Neural crest cell (in vitro differentiated cells): ENCODE measurements around the gene ADCY5. TPM values are rescaled to one million over a fixed set of nuclear protein-coding genes. Genes with fewer than 3 reads are reported as not detected.

Source experiments
- DNase-seq: peaks from one replicate; pipeline ENCODE4 v3.0.0; 2021; ENCODE audit warnings: low read depth, mixed read lengths, low spot score
- H3K27ac Mint-ChIP-seq: one replicate; pipeline ENCODE4 v1.8.0; 2021; ENCODE audit warnings: mild to moderate bottlenecking, mixed read lengths; ENCODE audit not compliant: unreplicated experiment
- H3K27me3 Mint-ChIP-seq: 2 replicates; pipeline ENCODE4 v1.8.0; 2021; ENCODE audit warnings: low read depth, mild to moderate bottlenecking, mixed read lengths
- H3K36me3 Mint-ChIP-seq: 2 replicates; pipeline ENCODE4 v1.8.0; 2021; ENCODE audit warnings: low read depth, mild to moderate bottlenecking, mixed read lengths
- H3K4me1 Mint-ChIP-seq: 2 replicates; pipeline ENCODE4 v1.8.0; 2021; ENCODE audit warnings: mixed read lengths
- H3K4me3 Mint-ChIP-seq: one replicate; pipeline ENCODE4 v1.8.0; 2021; ENCODE audit warnings: mild to moderate bottlenecking, mixed read lengths
- H3K9me3 Mint-ChIP-seq: 2 replicates; pipeline ENCODE4 v1.8.0; 2021; ENCODE audit warnings: mixed read lengths
- CTCF ChIP-seq: fragments of 200-600 bp; sonication (generic); conservative IDR thresholded peaks from 2 replicates; pipeline ENCODE4 v1.5.0; 2021; ENCODE audit warnings: antibody characterized with exemption, mild to moderate bottlenecking
- total RNA-seq: library from RNA; stranded (reverse); gene quantifications from 2 replicates; pipeline ENCODE4 v1.2.1, GENCODE V29; 2021

ADCY5 gene
- total RNA-seq, 1 donor from 2014 or later: 2.2 TPM

- no peaks in the 10 kb centered on the region for H3K36me3 Mint-ChIP-seq
- H3K27ac Mint-ChIP-seq: no peak overlapping the region
- TF ChIP-seq CTCF: no peak
- H3K4me1 Mint-ChIP-seq: no peaks in the 10 kb centered on the region
- H3K4me3 Mint-ChIP-seq: no peak overlapping the region
- no peak for DNase-seq
- H3K9me3 Mint-ChIP-seq: peaks cover 3% of the 10 kb centered on the region
- peaks cover 9% of the 10 kb centered on the region for H3K27me3 Mint-ChIP-seq
Measured at GRCh38 chr3:123353850-123354233, 95.0 kb downstream of the ADCY5 start.

GRCh38 chr3:123353227-123353849 is 95.6 kb downstream of the ADCY5 start:
- no peak for DNase-seq
- H3K27ac Mint-ChIP-seq: no peak overlapping the region
- H3K4me3 Mint-ChIP-seq: no peak overlapping the region
- H3K27me3 Mint-ChIP-seq: peaks cover 11% of the 10 kb centered on the region
- peaks cover 3% of the 10 kb centered on the region for H3K9me3 Mint-ChIP-seq
- no peak for TF ChIP-seq CTCF
- no peaks in the 10 kb centered on the region for H3K36me3 Mint-ChIP-seq
- H3K4me1 Mint-ChIP-seq: no peaks in the 10 kb centered on the region

GRCh38 chr3:123352134-123352554 is 96.7 kb downstream of the ADCY5 start:
- no peaks in the 10 kb centered on the region for H3K4me1 Mint-ChIP-seq
- H3K27ac Mint-ChIP-seq: no peak overlapping the region
- no peak for TF ChIP-seq CTCF
- H3K9me3 Mint-ChIP-seq: peaks cover 3% of the 10 kb centered on the region
- no peak for DNase-seq
- peaks cover 11% of the 10 kb centered on the region for H3K27me3 Mint-ChIP-seq
- H3K36me3 Mint-ChIP-seq: no peaks in the 10 kb centered on the region
- H3K4me3 Mint-ChIP-seq: no peak overlapping the region

GRCh38 chr3:123351501-123351900 is 97.4 kb downstream of the ADCY5 start:
- no peak for TF ChIP-seq CTCF
- Mint-ChIP-seq H3K9me3 (peaks cover 3% of the 10 kb centered on the region), H3K27ac (no peak overlapping the region), H3K27me3 (peaks cover 11% of the 10 kb centered on the region), H3K4me3 (no peak overlapping the region), H3K4me1 (no peaks in the 10 kb centered on the region), H3K36me3 (no peaks in the 10 kb centered on the region)
- DNase-seq: no peak

- no peaks in the 10 kb centered on the region for H3K4me1 Mint-ChIP-seq
Measured at GRCh38 chr3:123350971-123351370, 97.9 kb downstream of the ADCY5 start.

More at GRCh38 chr3:123350971-123351370, 97.9 kb downstream of the ADCY5 start:
- H3K9me3 Mint-ChIP-seq: peaks cover 3% of the 10 kb centered on the region
- no peak for DNase-seq
- no peak for TF ChIP-seq CTCF
- H3K4me3 Mint-ChIP-seq: no peak overlapping the region
- H3K36me3 Mint-ChIP-seq: no peaks in the 10 kb centered on the region
- H3K27ac Mint-ChIP-seq: no peak overlapping the region
- peaks cover 11% of the 10 kb centered on the region for H3K27me3 Mint-ChIP-seq
